HEK293 (cell line): ENCODE data around the gene GCNT2.
"Not testable (repeated sequence)": the region's sequence is repeated elsewhere in the genome, so short reads cannot be mapped to it uniquely, and the experiment has no call there.

Source experiments
- CTCF ChIA-PET: fragments of 350-600 bp; formaldehyde crosslinking; extraction: SDS; loops from one replicate; lab custom pipeline; 2021; ENCODE audit warnings: antibody characterized with exemption; lab: Yijun Ruan, JAX
- POLR2A ChIA-PET: fragments of 300-600 bp; formaldehyde crosslinking; extraction: SDS; loops from one replicate; lab custom pipeline; 2020; ENCODE audit warnings: antibody characterized with exemption, inconsistent platforms; lab: Yijun Ruan, JAX
- H3K27ac ChIP-seq: fragments of 200-500 bp; sonication (Bioruptor generic); 2 replicates; pipeline ENCODE4 v1.5.1; 2014; ENCODE audit warnings: low read depth, low read length, control low read depth, inconsistent platforms; ENCODE audit errors: extremely low read depth
- H3K36me3 ChIP-seq, 2 experiments: fragments of 200-500 bp in 1 of 2; sonication (Bioruptor generic) in 1 of 2; 1 replicate in 1 of 2; 2 replicates in 1 of 2; pipeline ENCODE4 v1.5.1; 2014 to 2017; ENCODE audit warnings: inconsistent platforms in 2 of 2, low read length in 2 of 2; ENCODE audit not compliant: control insufficient read depth in 2 of 2, insufficient read depth in 1 of 2
- H3K4me1 ChIP-seq: fragments of 200-500 bp; sonication (Bioruptor generic); 2 replicates; pipeline ENCODE4 v1.5.1; 2014; ENCODE audit warnings: mild to moderate bottlenecking, low read length, inconsistent platforms; ENCODE audit not compliant: control insufficient read depth, insufficient read depth
- H3K4me3 ChIP-seq: 2 replicates; pipeline ENCODE4 v1.5.1; 2011; ENCODE audit warnings: low read depth, mild to moderate bottlenecking, control low read depth, low read length, moderate library complexity
- H3K9me3 ChIP-seq: fragments of 200-500 bp; sonication (Bioruptor generic); 2 replicates; pipeline ENCODE4 v1.5.1; 2014; ENCODE audit warnings: low read depth, low read length, inconsistent platforms; ENCODE audit not compliant: control insufficient read depth, insufficient read depth
- BCL11A ChIP-seq: fragments of 450-650 bp; formaldehyde crosslinking; IDR thresholded peaks from 2 replicates; pipeline ENCODE4 v1.5.1; 2016; ENCODE audit warnings: low read depth, missing biosample characterization, missing genetic modification characterization
- GFI1B ChIP-seq: fragments of 450-650 bp; formaldehyde crosslinking; IDR thresholded peaks from 2 replicates; pipeline ENCODE4 v1.5.1; 2016; ENCODE audit warnings: missing biosample characterization, missing genetic modification characterization
- HIC1 ChIP-seq: fragments of 450-650 bp; formaldehyde crosslinking; IDR thresholded peaks from 2 replicates; pipeline ENCODE4 v1.5.1; 2016; ENCODE audit warnings: missing biosample characterization, missing genetic modification characterization
- HOXD13 ChIP-seq: sonication (generic); formaldehyde crosslinking; IDR thresholded peaks from 2 replicates; pipeline ENCODE4 v1.8.0; 2022; ENCODE audit warnings: missing genetic modification reagents, borderline replicate concordance
- IKZF3 ChIP-seq: fragments of 450-650 bp; IDR thresholded peaks from 2 replicates; pipeline ENCODE4 v1.5.0; 2018; ENCODE audit warnings: missing biosample characterization, mild to moderate bottlenecking, missing genetic modification characterization, moderate library complexity
- KLF1 ChIP-seq: fragments of 450-650 bp; formaldehyde crosslinking; IDR thresholded peaks from 2 replicates; pipeline ENCODE4 v1.5.1; 2016; ENCODE audit warnings: missing biosample characterization, missing genetic modification characterization
- ZNF10 ChIP-seq: fragments of 450-650 bp; formaldehyde crosslinking; IDR thresholded peaks from 2 replicates; pipeline ENCODE4 v1.5.1; 2017; ENCODE audit warnings: missing biosample characterization, missing genetic modification characterization
- ZNF19 ChIP-seq: fragments of 450-650 bp; formaldehyde crosslinking; IDR thresholded peaks from 2 replicates; pipeline ENCODE4; 2016; ENCODE audit warnings: missing biosample characterization, missing genetic modification characterization, low read depth
- ZNF24 ChIP-seq: fragments of 450-650 bp; formaldehyde crosslinking; IDR thresholded peaks from 2 replicates; pipeline ENCODE4 v1.5.1; 2016; ENCODE audit warnings: missing biosample characterization, missing genetic modification characterization
- ZNF341 ChIP-seq: fragments of 450-650 bp; formaldehyde crosslinking; IDR thresholded peaks from 2 replicates; pipeline ENCODE4; 2016; ENCODE audit warnings: low read depth, missing biosample characterization, missing genetic modification characterization
- ZNF354C ChIP-seq: fragments of 450-650 bp; formaldehyde crosslinking; IDR thresholded peaks from 2 replicates; pipeline ENCODE4 v1.5.1; 2016; ENCODE audit warnings: missing biosample characterization, missing genetic modification characterization, low read depth, borderline replicate concordance
- ZNF366 ChIP-seq: fragments of 450-650 bp; formaldehyde crosslinking; conservative IDR thresholded peaks from 2 replicates; pipeline ENCODE4 v1.5.1; 2016; ENCODE audit warnings: missing biosample characterization, missing genetic modification characterization
- ZNF394 ChIP-seq: fragments of 450-650 bp; formaldehyde crosslinking; IDR thresholded peaks from 2 replicates; pipeline ENCODE4 v1.5.1; 2016; ENCODE audit warnings: missing biosample characterization, missing genetic modification characterization, mild to moderate bottlenecking, moderate library complexity, borderline replicate concordance
- ZNF529 ChIP-seq: fragments of 450-650 bp; formaldehyde crosslinking; IDR thresholded peaks from 2 replicates; pipeline ENCODE4 v1.5.1; 2017; ENCODE audit warnings: missing genetic modification characterization, missing biosample characterization; ENCODE audit not compliant: insufficient replicate concordance
- ZNF544 ChIP-seq: fragments of 450-650 bp; formaldehyde crosslinking; IDR thresholded peaks from 2 replicates; pipeline ENCODE4 v1.5.0; 2017; ENCODE audit warnings: missing biosample characterization, missing genetic modification characterization
- ZNF624 ChIP-seq: fragments of 450-650 bp; formaldehyde crosslinking; IDR thresholded peaks from 2 replicates; pipeline ENCODE4 v1.5.1; 2017; ENCODE audit warnings: missing biosample characterization, missing genetic modification characterization
- ZNF654 ChIP-seq: fragments of 450-650 bp; formaldehyde crosslinking; IDR thresholded peaks from 2 replicates; pipeline ENCODE4 v1.5.1; 2016; ENCODE audit warnings: low read depth, missing biosample characterization, missing genetic modification characterization
- ZNF670 ChIP-seq: fragments of 450-650 bp; formaldehyde crosslinking; IDR thresholded peaks from 2 replicates; pipeline ENCODE4 v1.5.1; 2016; ENCODE audit warnings: missing biosample characterization, missing genetic modification characterization, low read depth
- ZNF747 ChIP-seq: fragments of 450-650 bp; formaldehyde crosslinking; IDR thresholded peaks from 2 replicates; pipeline ENCODE4 v1.5.1; 2016; ENCODE audit warnings: missing biosample characterization, missing genetic modification characterization
- ZNF768 ChIP-seq: fragments of 450-650 bp; formaldehyde crosslinking; IDR thresholded peaks from 2 replicates; pipeline ENCODE4 v1.5.1; 2018; ENCODE audit warnings: missing biosample characterization, mild to moderate bottlenecking, missing genetic modification characterization
- ZNF776 ChIP-seq: fragments of 450-650 bp; formaldehyde crosslinking; IDR thresholded peaks from 2 replicates; pipeline ENCODE4 v1.5.0; 2017; ENCODE audit warnings: missing biosample characterization, missing genetic modification characterization, borderline replicate concordance
- ZNF785 ChIP-seq: fragments of 450-650 bp; formaldehyde crosslinking; IDR thresholded peaks from 2 replicates; pipeline ENCODE4 v1.5.1; 2016; ENCODE audit warnings: missing biosample characterization, missing genetic modification characterization
- ZSCAN23 ChIP-seq: fragments of 450-650 bp; formaldehyde crosslinking; IDR thresholded peaks from 2 replicates; pipeline ENCODE4 v1.5.1; 2016; ENCODE audit warnings: missing biosample characterization, missing genetic modification characterization
- ZSCAN4 ChIP-seq: fragments of 450-650 bp; formaldehyde crosslinking; IDR thresholded peaks from 2 replicates; pipeline ENCODE4 v1.5.1; 2017; ENCODE audit warnings: missing biosample characterization, missing genetic modification characterization
- ZXDB ChIP-seq: fragments of 450-650 bp; formaldehyde crosslinking; IDR thresholded peaks from 2 replicates; pipeline ENCODE4 v1.5.1; 2016; ENCODE audit warnings: missing biosample characterization, missing genetic modification characterization
- TF ChIP-seq, protein P1 (sequence below): fragments of 450-650 bp; formaldehyde crosslinking; optimal IDR thresholded peaks from 2 replicates; pipeline ENCODE3; 2016; ENCODE audit warnings: missing biosample characterization, mild to moderate bottlenecking, missing genetic modification characterization
- TF ChIP-seq, protein P2 (sequence below): fragments of 450-650 bp; formaldehyde crosslinking; IDR thresholded peaks from 2 replicates; pipeline ENCODE4; 2016; ENCODE audit warnings: missing biosample characterization, missing genetic modification characterization

GCNT2 gene

DNA sequence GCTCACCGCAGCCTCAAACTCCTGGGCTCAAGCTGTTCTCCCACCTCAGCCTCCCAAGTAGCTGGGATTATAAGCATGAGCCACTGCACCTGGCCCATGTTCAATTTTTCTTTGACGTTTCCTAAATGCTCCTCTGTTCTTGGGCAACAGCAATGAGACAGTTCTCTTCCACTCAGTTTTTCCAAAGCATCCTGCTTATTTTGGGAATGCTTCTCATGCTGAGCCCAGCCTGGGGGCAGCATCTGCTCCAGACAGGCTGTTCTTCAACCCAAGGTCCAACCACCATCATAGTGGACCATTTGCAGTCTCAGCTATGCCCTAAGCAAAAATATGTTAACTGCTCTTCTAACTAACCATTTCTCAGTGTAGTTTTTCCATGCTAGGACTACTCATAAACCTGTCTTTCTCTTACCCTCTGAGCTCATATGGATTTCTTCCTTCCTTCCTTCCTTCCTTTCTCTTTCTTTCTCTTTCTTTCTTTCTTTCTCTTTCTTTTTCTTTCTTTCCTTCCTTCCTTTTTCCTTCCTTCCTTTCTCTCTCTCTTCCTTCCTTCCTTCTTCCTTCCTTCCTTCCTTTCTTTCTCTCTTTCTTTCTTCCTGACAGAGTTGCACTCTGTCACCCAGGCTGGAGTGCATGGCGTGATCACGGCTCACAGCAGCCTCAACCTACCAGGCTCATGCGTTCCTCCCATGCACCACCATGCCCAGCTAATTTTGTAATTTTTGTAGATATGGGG lies 48.4 kb downstream of the GCNT2 start:
- H3K4me3 ChIP-seq = no peak overlapping the region
- H3K4me1 ChIP-seq = no peaks in the 10 kb centered on the region
- no peaks in the 10 kb centered on the region for H3K36me3 ChIP-seq
- ChIA-PET CTCF (interaction anchor here (0.6 to 1.4 kb wide), 2 partner anchors 19 to 24 kb away, joined by 3 read pairs; no protein-coding TSS in a partner anchor), POLR2A (no interaction called here)
- no peak for TF ChIP-seq ZNF747 (tag by site-specific recombination)
- TF ChIP-seq ZNF366 (tag by site-specific recombination) = peak; percentile 81
- TF ChIP-seq ZNF24 = no peak
- 0 out of 2 replicates have a peak, but pooled peaks have one; percentile 2 for TF ChIP-seq ZSCAN4 (tag by site-specific recombination)
- TF ChIP-seq ZNF624 (tag by site-specific recombination) = no peak
- no peak for TF ChIP-seq ZNF529
- no peak for TF ChIP-seq KLF1 (tag by site-specific recombination)
- no peak for TF ChIP-seq ZNF768
- no peak for TF ChIP-seq ZSCAN23 (tag by site-specific recombination)
- TF ChIP-seq ZNF785 (tag by site-specific recombination) = no peak
- H3K9me3 ChIP-seq = no peaks in the 10 kb centered on the region
- no peak overlapping the region for H3K27ac ChIP-seq

DNA sequence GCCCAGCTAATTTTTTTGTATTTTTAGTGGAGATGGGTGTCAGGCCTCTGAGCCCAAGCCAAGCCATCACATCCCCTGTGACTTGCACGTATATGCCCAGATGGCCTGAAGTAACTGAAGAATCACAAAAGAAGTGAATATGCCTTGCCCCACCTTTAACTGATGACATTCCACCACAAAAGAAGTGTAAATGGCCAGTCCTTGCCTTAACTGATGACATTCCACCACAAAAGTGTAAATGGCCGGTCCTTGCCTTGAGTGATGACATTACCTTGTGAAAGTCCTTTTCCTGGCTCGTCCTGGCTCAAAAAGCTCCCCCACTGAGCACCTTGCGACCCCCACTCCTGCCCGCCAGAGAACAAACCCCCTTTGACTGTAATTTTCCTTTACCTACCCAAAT lies 54.4 kb downstream of the GCNT2 start:
- H3K4me1 ChIP-seq, CTCF ChIA-PET, H3K36me3 ChIP-seq, H3K9me3 ChIP-seq, H3K4me3 ChIP-seq, H3K27ac ChIP-seq, POLR2A ChIA-PET: not testable (repeated sequence)

DNA sequence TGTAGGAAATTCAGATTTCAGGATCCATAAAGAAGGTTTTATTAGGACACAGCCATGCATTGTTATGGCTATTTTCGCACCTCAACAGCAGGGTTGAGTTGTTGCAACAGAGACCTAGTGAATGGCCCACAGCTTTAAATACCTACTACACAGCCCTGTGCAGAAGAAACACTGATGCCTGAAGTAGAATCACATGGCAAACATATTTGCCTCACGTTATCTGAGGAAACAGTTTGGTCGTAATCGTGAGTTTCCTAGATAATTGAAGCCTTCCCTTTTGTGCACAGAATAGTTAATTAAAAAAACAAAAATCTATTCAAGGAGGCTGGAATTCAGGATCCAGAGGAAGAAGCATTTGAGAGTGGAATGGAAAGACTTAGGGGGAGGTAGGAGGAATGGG lies 55.1 kb downstream of the GCNT2 start:
- TF ChIP-seq ZNF654 (tag by site-specific recombination) (no peak), ZNF776 (tag by site-specific recombination) (no peak), ZNF10 (tag by site-specific recombination) (no peak), ZNF354C (tag by site-specific recombination) (no peak), ZNF341 (no peak), IKZF3 (tag by site-specific recombination) (no peak), GFI1B (tag by site-specific recombination) (no peak), HIC1 (tag by site-specific recombination) (no peak), ZNF19 (tag by site-specific recombination) (no peak), ZNF670 (tag by site-specific recombination) (no peak), ZNF785 (tag by site-specific recombination) (no peak), ZNF394 (tag by site-specific recombination) (no peak), ZXDB (tag by site-specific recombination) (no peak), ZNF544 (tag by site-specific recombination) (no peak), BCL11A (no peak), HOXD13 (CRISPR knock-in tag) (no peak)
- TF ChIP-seq, protein P1, sequence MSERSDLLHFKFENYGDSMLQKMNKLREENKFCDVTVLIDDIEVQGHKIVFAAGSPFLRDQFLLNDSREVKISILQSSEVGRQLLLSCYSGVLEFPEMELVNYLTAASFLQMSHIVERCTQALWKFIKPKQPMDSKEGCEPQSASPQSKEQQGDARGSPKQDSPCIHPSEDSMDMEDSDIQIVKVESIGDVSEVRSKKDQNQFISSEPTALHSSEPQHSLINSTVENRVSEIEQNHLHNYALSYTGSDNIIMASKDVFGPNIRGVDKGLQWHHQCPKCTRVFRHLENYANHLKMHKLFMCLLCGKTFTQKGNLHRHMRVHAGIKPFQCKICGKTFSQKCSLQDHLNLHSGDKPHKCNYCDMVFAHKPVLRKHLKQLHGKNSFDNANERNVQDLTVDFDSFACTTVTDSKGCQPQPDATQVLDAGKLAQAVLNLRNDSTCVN = no peak
- TF ChIP-seq, protein P2, sequence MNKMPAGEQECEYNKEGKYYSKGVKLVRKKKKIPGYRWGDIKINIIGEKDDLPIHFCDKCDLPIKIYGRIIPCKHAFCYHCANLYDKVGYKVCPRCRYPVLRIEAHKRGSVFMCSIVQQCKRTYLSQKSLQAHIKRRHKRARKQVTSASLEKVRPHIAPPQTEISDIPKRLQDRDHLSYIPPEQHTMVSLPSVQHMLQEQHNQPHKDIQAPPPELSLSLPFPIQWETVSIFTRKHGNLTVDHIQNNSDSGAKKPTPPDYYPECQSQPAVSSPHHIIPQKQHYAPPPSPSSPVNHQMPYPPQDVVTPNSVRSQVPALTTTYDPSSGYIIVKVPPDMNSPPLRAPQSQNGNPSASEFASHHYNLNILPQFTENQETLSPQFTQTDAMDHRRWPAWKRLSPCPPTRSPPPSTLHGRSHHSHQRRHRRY = no peak
- Histone ChIP-seq H3K9me3 (no peaks in the 10 kb centered on the region), H3K36me3 (no peaks in the 10 kb centered on the region), H3K4me1 (no peaks in the 10 kb centered on the region), H3K27ac (no peak overlapping the region), H3K4me3 (no peak overlapping the region)
- ChIA-PET CTCF (no interaction called here), POLR2A (no interaction called here)
